GM19023 (cell line): ENCODE results near the gene HNRNPA3.

Source experiments
- ATAC-seq: cut with Tn5 transposase; IDR thresholded peaks from one replicate; pipeline ENCODE4 v1.9.1; 2021; ENCODE audit warnings: mild to moderate bottlenecking, moderate library complexity; ENCODE audit not compliant: unreplicated experiment

Gene HNRNPA3

DNA sequence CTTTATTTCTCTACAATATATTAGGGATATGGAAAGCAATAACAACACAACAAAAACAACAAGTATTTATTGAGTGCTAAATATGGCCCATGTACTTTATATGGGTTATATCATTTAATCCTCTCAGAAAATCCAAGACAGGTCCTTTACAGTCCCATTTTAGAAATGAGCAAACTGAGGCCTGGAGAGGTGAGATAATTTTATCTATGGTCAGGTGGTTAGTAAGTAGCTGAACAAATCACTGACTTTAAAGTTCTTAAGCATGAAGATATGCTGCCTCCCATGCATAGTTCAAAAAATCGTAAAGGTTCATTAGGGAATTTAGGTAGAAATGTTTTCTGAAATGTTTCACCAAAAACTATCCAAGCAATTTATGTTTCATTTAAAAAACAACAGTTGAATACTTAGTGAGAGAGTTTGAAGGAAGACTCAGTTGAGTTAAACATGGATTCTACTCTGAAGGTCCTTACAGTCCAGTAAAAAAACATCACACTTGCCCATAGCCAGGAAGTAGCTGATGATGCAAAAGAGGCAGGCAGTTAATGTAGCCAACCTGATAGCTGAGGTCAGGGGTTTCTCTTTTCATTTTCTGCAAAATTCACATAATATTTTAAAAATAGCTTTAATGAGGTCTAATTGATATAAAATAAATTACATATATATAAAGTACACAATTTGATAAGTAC lies 59.5 kb downstream of the HNRNPA3 start:
- no peak for ATAC-seq

- ATAC-seq = no peak
Measured at GRCh38 chr2:177272765-177273164, 60.2 kb downstream of the HNRNPA3 start.

- ATAC-seq = no peak
Measured at GRCh38 chr2:177273408-177273807, 60.8 kb downstream of the HNRNPA3 start.
